ENCODE data around the gene PTTG1.
"Not testable (repeated sequence)": the region's sequence is repeated elsewhere in the genome, so short reads cannot be mapped to it uniquely, and the experiment has no call there.

Gene PTTG1

GRCh38 chr5:160419458-160420330, 2.0 kb upstream of the PTTG1 start:
- DNase-seq: no peak

GRCh38 chr5:160420331-160420610, 1.4 kb upstream of the PTTG1 start:
- intact Hi-C loops (cut with DNase I): no loop called here

More at GRCh38 chr5:160419458-160420330, 2.0 kb upstream of the PTTG1 start:
- intact Hi-C loops (cut with DNase I): loop anchor here (2.0 kb wide), 1 partner anchor 19 kb away; the partner anchor contains the start of gene FAM200C

GRCh38 chr5:160423099-160423498, 1.4 kb downstream of the PTTG1 start:
- intact Hi-C loops (cut with DNase I): no loop called here
- DNase-seq: no peak

More at GRCh38 chr5:160420331-160420610, 1.4 kb upstream of the PTTG1 start:
- DNase-seq: no peak

- intact Hi-C loops (cut with DNase I): no loop called here
- no peak for DNase-seq
These were observed 6.0 kb downstream of the PTTG1 start for GRCh38 chr5:160427607-160428006.

GRCh38 chr5:160432196-160432595, 10.5 kb downstream of the PTTG1 start:
- no peak for DNase-seq
- intact Hi-C loops (cut with DNase I): no loop called here

- no peak for DNase-seq
- intact Hi-C loops (cut with DNase I): no loop called here
These were observed 11.1 kb downstream of the PTTG1 start for GRCh38 chr5:160432787-160433186.

- intact Hi-C loops (cut with DNase I): no loop called here
- peak in 9 of 10 donors; percentile 21 to 94 (median 71) for DNase-seq
These were observed 12.4 kb downstream of the PTTG1 start for GRCh38 chr5:160434022-160434531.

GRCh38 chr5:160435532-160435931, 13.9 kb downstream of the PTTG1 start:
- DNase-seq: no peak
- intact Hi-C loops (cut with DNase I): no loop called here

GRCh38 chr5:160436017-160436416, 14.4 kb downstream of the PTTG1 start:
- intact Hi-C loops (cut with DNase I): no loop called here
- DNase-seq: no peak

- intact Hi-C loops (cut with DNase I); DNase-seq: not testable (repeated sequence)
These were observed 15.0 kb downstream of the PTTG1 start for GRCh38 chr5:160436661-160437060.

GRCh38 chr5:160437271-160437670, 15.6 kb downstream of the PTTG1 start:
- intact Hi-C loops (cut with DNase I): no loop called here
- DNase-seq: no peak

- peak in 9 of 10 donors; percentile 23 to 91 (median 58) for DNase-seq
- intact Hi-C loops (cut with DNase I): loop anchor here (2.0 kb wide), 1 partner anchor 70 kb away; no protein-coding TSS in a partner anchor
These were observed 16.9 kb downstream of the PTTG1 start for GRCh38 chr5:160438316-160439204.

GRCh38 chr5:160439205-160439600, 17.5 kb downstream of the PTTG1 start:
- intact Hi-C loops (cut with DNase I): loop anchor here (2.0 kb wide), 1 partner anchor 70 kb away; no protein-coding TSS in a partner anchor
- peak; percentile 79 to 98 (median 90) for DNase-seq

GRCh38 chr5:160441311-160441781, 19.7 kb downstream of the PTTG1 start:
- intact Hi-C loops (cut with DNase I): no loop called here
- DNase-seq: no peak

- no peak for DNase-seq
- intact Hi-C loops (cut with DNase I): no loop called here
These were observed 21.3 kb downstream of the PTTG1 start for GRCh38 chr5:160442824-160443431.

- intact Hi-C loops (cut with DNase I): no loop called here
- no peak for DNase-seq
These were observed 22.8 kb downstream of the PTTG1 start for GRCh38 chr5:160444407-160444806.

GRCh38 chr5:160445132-160445531, 23.5 kb downstream of the PTTG1 start:
- intact Hi-C loops (cut with DNase I): no loop called here
- no peak for DNase-seq

GRCh38 chr5:160445751-160446150, 24.1 kb downstream of the PTTG1 start:
- DNase-seq: no peak
- intact Hi-C loops (cut with DNase I): no loop called here

GRCh38 chr5:160448886-160449285, 27.2 kb downstream of the PTTG1 start:
- intact Hi-C loops (cut with DNase I): no loop called here
- no peak for DNase-seq

- no peak for DNase-seq
- intact Hi-C loops (cut with DNase I): no loop called here
These were observed 27.8 kb downstream of the PTTG1 start for GRCh38 chr5:160449458-160449857.
